Subcutaneous abdominal adipose tissue (tissue), 5 donors: Measurements from ENCODE around the gene TTR.

ENCODE experiments used
- H3K27ac ChIP-seq: one replicate; pipeline ENCODE4 v1.7.0; 2013; ENCODE audit warnings: low read depth, mild to moderate bottlenecking, inconsistent platforms, low read length, moderate library complexity
- H3K27me3 ChIP-seq, 5 donors: one replicate each; pipeline ENCODE4 v1.7.0; 2013; ENCODE audit warnings: low read length in 5 of 5, inconsistent platforms in 1 of 5; ENCODE audit not compliant: control insufficient read depth in 5 of 5, insufficient read depth in 4 of 5
- H3K36me3 ChIP-seq, 5 donors: one replicate each; pipeline ENCODE4 v1.7.0; 2013; ENCODE audit warnings: low read length in 5 of 5; ENCODE audit not compliant: control insufficient read depth in 5 of 5, insufficient read depth in 5 of 5
- H3K4me1 ChIP-seq, 5 donors: one replicate each; pipeline ENCODE4 v1.7.0; 2013; ENCODE audit warnings: low read length in 5 of 5, mild to moderate bottlenecking in 3 of 5, moderate library complexity in 1 of 5; ENCODE audit not compliant: control insufficient read depth in 5 of 5, insufficient read depth in 5 of 5
- H3K4me3 ChIP-seq, 5 donors: one replicate each; pipeline ENCODE4 v1.7.0; 2013; ENCODE audit warnings: low read length in 5 of 5, low read depth in 1 of 5
- H3K9ac ChIP-seq, 5 donors: one replicate each; pipeline ENCODE4 v1.7.0; 2013; ENCODE audit warnings: low read length in 5 of 5, mild to moderate bottlenecking in 4 of 5, moderate library complexity in 3 of 5
- H3K9me3 ChIP-seq, 5 donors: one replicate each; pipeline ENCODE4 v1.7.0; 2013; ENCODE audit warnings: low read length in 5 of 5; ENCODE audit not compliant: control insufficient read depth in 5 of 5
- donor health status: healthy.
- donor health status: healthy.
- donor health status: healthy.
- donor health status: healthy.
- donor health status: healthy.

TTR gene

DNA sequence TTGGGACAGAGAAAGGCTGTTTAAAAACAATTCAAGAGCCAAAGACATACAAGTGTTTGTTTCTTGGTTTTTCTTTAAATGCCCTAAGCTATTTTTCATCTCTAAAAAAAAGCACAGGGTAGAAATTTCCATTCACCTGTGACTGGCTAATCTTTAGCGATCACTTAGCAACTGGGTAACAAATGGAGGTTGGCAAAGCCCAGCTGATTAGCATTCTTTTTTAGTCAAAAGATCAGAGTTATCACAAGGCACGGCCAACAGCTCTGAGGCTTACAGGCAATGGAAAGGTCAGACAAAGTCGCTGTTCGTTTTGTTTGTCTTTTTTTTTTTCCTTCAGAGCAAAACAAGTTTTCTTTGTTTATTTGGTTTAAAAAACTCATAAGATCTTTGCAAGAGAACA lies 29.0 kb upstream of the TTR start:
- Histone ChIP-seq H3K9ac (no peak overlapping the region), H3K27ac (no peak overlapping the region), H3K9me3 (no peaks in the 10 kb centered on the region), H3K27me3 (peaks cover 0 to 2% (median 0%) of the 10 kb centered on the region in 5 donors), H3K4me3 (no peak overlapping the region), H3K4me1 (no peaks in the 10 kb centered on the region), H3K36me3 (no peaks in the 10 kb centered on the region)

DNA sequence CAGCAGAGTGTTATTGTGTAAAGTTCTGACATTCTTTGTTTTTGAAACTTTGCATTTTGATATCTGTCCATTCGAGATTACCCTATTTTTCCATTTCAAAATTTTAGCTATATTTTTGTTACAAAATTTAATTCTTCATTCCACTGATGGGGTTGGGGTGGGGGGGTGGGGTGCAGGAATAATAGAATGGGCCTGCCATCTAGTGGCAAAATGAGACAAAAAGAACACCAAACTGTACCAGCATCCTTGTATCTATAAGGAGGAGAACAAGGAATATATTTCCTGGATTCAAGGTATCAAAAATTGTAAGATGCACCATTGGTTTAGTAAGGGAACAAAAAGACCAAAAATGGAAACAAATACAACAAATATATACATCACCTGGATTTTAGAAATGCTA lies 27.9 kb upstream of the TTR start:
- H3K27me3 ChIP-seq: no peaks in the 10 kb centered on the region
- no peak overlapping the region for H3K4me3 ChIP-seq

DNA sequence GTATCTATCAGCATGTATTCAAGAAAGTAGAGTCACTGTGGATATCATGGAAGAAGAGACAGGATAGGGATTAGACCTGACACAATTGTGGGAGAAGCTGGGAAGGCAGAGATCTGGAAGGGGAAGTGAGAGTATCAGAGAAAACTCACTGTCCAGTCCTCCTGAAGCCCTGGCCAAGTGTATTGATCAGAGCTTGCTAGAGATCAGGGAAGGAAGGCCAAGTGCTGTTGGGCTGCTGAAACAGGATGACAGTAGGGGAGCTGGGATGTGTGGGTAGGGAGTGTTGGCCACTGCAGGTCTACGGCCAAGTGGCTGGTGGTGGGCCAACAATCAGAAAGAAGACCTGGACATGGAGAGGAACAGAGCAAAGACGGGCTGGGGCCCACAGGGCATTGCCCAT lies 26.3 kb upstream of the TTR start:
- Histone ChIP-seq H3K4me1 (no peaks in the 10 kb centered on the region), H3K36me3 (no peaks in the 10 kb centered on the region), H3K9me3 (no peaks in the 10 kb centered on the region), H3K27ac (no peak overlapping the region), H3K9ac (no peak overlapping the region), H3K4me3 (no peak overlapping the region), H3K27me3 (no peaks in the 10 kb centered on the region)

More for the DNA sequence above, 27.9 kb upstream of the TTR start:
- no peaks in the 10 kb centered on the region for H3K36me3 ChIP-seq
- H3K9ac ChIP-seq: no peak overlapping the region
- H3K9me3 ChIP-seq: no peaks in the 10 kb centered on the region
- no peak overlapping the region for H3K27ac ChIP-seq
- no peaks in the 10 kb centered on the region for H3K4me1 ChIP-seq

DNA sequence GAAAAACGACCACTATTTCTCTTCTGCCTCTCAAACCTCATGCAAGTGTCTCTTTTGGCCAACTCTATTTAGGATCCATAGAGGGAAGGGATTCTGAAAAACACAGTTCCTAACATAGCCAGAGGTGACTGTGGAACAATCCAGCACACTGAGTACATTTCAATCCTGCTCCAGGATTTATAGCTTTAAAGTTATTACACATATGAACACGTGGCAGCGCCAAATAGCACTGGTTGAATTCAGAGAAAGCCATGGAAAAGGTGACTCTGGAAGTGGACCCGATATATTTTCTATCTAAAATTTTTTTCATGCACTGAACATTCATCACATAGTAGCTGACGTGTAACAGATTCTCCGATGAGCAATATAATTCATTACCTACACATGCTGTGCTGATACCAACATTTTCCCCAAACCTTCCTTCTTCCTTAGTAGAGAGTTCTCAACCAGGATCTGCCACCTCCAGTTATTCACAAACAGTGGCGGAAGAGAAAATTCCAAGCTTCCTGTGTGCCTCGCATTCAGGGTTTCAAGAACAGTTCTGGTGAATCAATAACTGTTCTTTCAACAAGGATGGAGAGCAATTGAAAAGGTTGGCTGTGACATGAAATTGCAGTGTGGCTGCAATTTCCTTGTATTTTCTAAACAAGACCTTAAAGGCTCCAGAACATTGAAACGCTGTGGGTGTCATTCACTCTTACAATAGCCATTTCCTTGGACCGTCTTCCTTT lies 25.7 kb upstream of the TTR start:
- Histone ChIP-seq H3K9me3 (no peaks in the 10 kb centered on the region), H3K4me1 (no peaks in the 10 kb centered on the region), H3K9ac (no peak overlapping the region), H3K36me3 (no peaks in the 10 kb centered on the region), H3K4me3 (no peak overlapping the region), H3K27me3 (no peaks in the 10 kb centered on the region), H3K27ac (no peak overlapping the region)

DNA sequence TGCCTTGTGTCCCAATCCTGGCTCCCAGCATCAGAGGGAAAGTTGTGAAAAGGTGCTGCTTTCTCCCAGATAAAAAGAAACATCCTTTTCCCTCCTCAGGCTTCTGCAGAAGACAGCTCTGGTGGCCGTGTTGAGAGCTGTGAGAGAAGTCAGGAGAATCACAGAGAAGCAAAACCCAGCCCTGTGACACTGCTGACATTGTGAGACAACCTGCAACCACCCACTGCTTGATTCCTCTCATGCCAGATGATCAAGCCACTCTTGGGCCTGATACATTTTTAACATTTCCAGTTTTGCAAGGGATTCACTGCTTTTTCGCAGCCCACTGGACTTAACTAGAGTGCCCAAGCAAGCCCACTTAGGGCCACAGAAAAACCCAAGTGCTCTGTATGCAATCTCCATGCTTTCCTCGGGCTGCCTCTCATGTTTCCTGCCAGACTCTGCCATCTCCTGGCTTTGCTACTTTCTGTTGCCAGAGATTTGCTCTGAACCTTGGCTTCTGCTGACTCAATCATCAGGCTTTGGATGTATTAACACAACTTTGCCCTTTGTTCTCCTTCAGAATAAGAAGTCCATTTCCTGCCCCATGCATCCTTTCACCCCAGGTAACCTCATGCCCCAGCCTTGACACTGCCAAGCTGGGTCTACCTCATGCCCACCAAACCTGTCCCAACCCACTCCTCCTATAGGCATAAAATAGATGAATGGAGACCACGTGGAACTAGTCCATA lies 24.9 kb upstream of the TTR start:
- Histone ChIP-seq H3K4me1 (no peaks in the 10 kb centered on the region), H3K27ac (no peak overlapping the region), H3K36me3 (no peaks in the 10 kb centered on the region)

DNA sequence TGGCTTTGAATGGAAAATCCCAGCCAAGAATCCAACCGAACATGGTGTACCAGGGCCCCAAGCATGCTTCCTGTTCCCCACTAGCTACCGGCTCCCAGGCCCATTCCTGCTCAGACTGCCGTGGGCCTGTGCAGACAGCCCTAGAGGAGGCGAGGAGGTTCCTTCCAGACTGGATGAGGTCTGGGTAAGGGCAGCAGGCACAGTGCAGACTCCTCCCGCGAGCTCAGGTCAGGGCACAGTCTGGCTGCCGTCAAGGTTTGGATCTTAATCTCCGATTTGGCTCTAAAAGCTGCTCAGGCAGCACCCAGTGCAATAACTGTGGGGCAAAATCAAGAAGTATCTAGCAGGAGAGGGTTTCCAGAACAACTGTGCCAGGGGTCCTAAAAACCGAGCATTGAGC lies 19.3 kb upstream of the TTR start:
- Histone ChIP-seq H3K36me3 (no peaks in the 10 kb centered on the region), H3K9me3 (no peaks in the 10 kb centered on the region), H3K27ac (no peak overlapping the region), H3K27me3 (no peaks in the 10 kb centered on the region), H3K4me1 (peaks cover 0 to 6% (median 0%) of the 10 kb centered on the region in 5 donors), H3K4me3 (no peak overlapping the region), H3K9ac (no peak overlapping the region)

More for the DNA sequence above, 24.9 kb upstream of the TTR start:
- H3K27me3 ChIP-seq: no peaks in the 10 kb centered on the region
- H3K9me3 ChIP-seq: no peaks in the 10 kb centered on the region
- no peak overlapping the region for H3K9ac ChIP-seq
- H3K4me3 ChIP-seq: no peak overlapping the region

DNA sequence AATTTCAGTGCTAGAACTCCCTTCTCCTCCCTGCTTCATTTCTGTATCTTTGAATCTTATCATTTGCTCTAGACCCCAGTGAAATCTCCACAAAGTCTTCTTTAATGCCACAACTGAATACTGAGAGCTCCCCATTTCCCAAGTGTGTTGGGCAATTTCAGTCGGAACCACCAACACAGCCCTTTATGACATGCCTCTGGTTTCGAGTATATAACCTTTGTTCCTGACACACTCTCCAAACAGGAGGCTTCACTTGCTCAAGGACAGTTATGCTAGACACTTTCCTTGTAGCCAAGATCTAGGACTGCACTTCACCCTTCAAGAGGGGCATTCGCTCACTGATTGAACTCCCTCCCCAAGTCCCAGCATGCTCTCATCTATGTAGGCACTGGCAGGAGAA lies 18.6 kb upstream of the TTR start:
- no peak overlapping the region for H3K4me3 ChIP-seq
- H3K36me3 ChIP-seq: no peaks in the 10 kb centered on the region
- no peak overlapping the region for H3K27ac ChIP-seq
- H3K27me3 ChIP-seq: no peaks in the 10 kb centered on the region
- peaks cover 0 to 6% (median 0%) of the 10 kb centered on the region in 5 donors for H3K4me1 ChIP-seq
- no peak overlapping the region for H3K9ac ChIP-seq
- H3K9me3 ChIP-seq: no peaks in the 10 kb centered on the region

DNA sequence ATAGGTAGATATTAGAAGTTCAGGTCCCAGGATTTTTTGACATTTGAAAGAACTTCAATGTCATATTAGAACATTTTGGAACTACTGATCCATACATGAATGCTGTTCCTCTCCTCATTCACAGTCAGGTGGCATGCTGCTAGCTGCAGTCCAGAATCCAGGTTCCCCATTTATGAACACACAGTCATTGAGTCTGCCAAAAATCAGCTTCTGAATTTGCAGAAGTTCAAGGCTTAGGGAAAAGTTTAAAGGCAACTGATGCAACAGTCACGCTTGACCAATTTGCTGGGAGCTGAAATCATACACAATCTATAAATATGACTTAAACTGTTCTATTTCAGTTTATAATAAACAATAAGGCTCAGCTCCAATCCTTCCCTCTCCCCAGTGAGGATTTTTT lies 17.3 kb upstream of the TTR start:
- no peak overlapping the region for H3K4me3 ChIP-seq
- no peak overlapping the region for H3K27ac ChIP-seq
- no peak overlapping the region for H3K9ac ChIP-seq
- peaks cover 0 to 6% (median 3%) of the 10 kb centered on the region in 5 donors for H3K4me1 ChIP-seq
- H3K27me3 ChIP-seq: no peaks in the 10 kb centered on the region
- no peaks in the 10 kb centered on the region for H3K9me3 ChIP-seq
- H3K36me3 ChIP-seq: no peaks in the 10 kb centered on the region

DNA sequence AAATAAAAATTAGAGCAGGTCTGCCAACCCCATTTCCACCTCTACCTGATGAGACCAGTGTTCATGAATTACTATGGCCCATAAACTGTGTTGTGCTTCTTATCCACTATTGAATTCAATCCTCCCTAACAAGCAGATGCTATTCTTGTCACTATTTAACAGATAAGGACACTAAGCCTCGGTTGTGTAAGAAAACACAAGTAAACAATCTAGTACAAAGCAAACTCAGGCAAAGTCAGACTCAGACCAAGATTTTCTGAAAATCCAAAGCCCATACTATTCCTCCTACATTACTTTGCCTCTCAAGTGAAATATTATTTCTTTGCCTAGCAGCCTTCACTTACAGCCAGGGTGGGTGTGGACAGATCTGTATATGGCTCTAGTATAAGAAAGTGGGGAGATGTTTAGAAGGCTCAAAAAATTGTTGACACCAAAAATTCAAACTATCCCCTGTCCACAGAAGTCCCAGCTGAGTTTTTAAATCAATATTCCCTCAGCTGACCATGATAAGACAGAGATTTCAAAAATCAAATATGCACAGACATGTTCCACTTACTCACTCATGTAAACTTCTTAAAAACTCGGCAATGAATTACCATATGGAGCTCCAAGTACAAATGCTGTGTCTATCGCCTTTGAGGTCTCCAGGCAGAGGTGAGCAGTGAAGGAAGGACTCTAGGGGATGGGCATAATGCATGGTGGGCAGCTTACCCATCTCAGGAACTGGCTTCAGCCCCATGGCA lies 16.0 kb upstream of the TTR start:
- Histone ChIP-seq H3K9me3 (no peaks in the 10 kb centered on the region), H3K27ac (no peak overlapping the region), H3K27me3 (no peaks in the 10 kb centered on the region), H3K4me3 (no peak overlapping the region), H3K4me1 (peaks cover 0 to 6% (median 3%) of the 10 kb centered on the region in 5 donors), H3K9ac (no peak overlapping the region), H3K36me3 (no peaks in the 10 kb centered on the region)

DNA sequence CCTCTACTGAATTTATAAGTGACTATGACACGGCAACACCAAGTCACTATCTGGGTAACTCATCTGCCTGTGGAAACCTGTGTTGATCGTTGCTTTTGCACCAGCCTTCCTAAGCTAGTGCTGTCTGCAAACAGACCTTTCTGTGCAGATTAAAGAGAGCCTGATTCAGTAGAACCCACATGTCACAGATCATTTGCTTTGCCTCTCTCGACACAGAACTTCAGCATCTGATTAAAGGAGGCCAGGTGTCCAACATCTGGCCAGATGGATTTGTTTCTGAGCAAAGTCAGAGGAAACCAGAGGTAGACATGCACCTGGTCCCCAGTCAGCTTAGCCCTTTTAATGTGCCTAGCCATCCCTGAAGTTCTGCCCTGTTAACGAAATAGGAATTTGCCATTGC lies 15.0 kb upstream of the TTR start:
- Histone ChIP-seq H3K27me3 (no peaks in the 10 kb centered on the region), H3K4me1 (peaks cover 0 to 6% (median 3%) of the 10 kb centered on the region in 5 donors)

More for the DNA sequence above, 15.0 kb upstream of the TTR start:
- H3K36me3 ChIP-seq: no peaks in the 10 kb centered on the region
- no peak overlapping the region for H3K27ac ChIP-seq
- no peak overlapping the region for H3K9ac ChIP-seq
- H3K9me3 ChIP-seq: no peaks in the 10 kb centered on the region
- H3K4me3 ChIP-seq: no peak overlapping the region
